A549 (cell line): Measurements from ENCODE around the gene TRAPPC2.

Source experiments
- CBX8 ChIP-seq: fragments of 200-600 bp; sonication (generic); IDR thresholded peaks from 2 replicates; pipeline ENCODE4 v1.6.1; 2016
- CHD4 ChIP-seq: fragments of 200-600 bp; sonication (generic); IDR thresholded peaks from 2 replicates; pipeline ENCODE4 v1.6.1; 2016; ENCODE audit warnings: antibody characterized with exemption, mild to moderate bottlenecking, borderline replicate concordance
- CTCF ChIP-seq: fragments of >200 bp; sonication (Bioruptor Twin); formaldehyde crosslinking; IDR thresholded peaks from 3 replicates; pipeline ENCODE4 v1.5.1; 2016
- EP300 ChIP-seq, 2 experiments: fragments of >200 bp; sonication (Bioruptor Twin); formaldehyde crosslinking; IDR thresholded peaks; 2 replicates in 1 of 2; 3 replicates in 1 of 2; pipeline ENCODE4 v1.6.1; 2016 to 2017
- ESRRA ChIP-seq: fragments of 150-350 bp; IDR thresholded peaks from 2 replicates; pipeline ENCODE4 v1.6.1; 2014; ENCODE audit warnings: mild to moderate bottlenecking, low read length, borderline replicate concordance
- HDAC2 ChIP-seq: fragments of 200-600 bp; sonication (generic); IDR thresholded peaks from 2 replicates; pipeline ENCODE4 v1.6.1; 2016
- JUN ChIP-seq, 2 experiments: fragments of >200 bp; sonication (Bioruptor Twin); formaldehyde crosslinking; IDR thresholded peaks; 2 replicates in 1 of 2; 3 replicates in 1 of 2; pipeline ENCODE4 v1.6.1; 2016 to 2017
- POLR2A ChIP-seq: IDR thresholded peaks from 2 replicates; pipeline ENCODE4 v1.6.1; 2012; ENCODE audit warnings: mild to moderate bottlenecking, low read length
- RAD21 ChIP-seq, 2 experiments: fragments of >200 bp in 1 of 2; sonication (Bioruptor Twin) in 1 of 2; formaldehyde crosslinking in 1 of 2; IDR thresholded peaks in 1 of 2; conservative IDR thresholded peaks in 1 of 2; 2 replicates in 1 of 2; 3 replicates in 1 of 2; pipeline ENCODE4 v1.6.1; 2012 to 2018; ENCODE audit warnings: inconsistent platforms in 1 of 2
- RNF2 ChIP-seq: fragments of 200-600 bp; sonication (generic); IDR thresholded peaks from 2 replicates; pipeline ENCODE4 v1.6.1; 2016; ENCODE audit warnings: low read depth, mild to moderate bottlenecking, antibody characterized with exemption, moderate library complexity, borderline replicate concordance
- TF ChIP-seq, protein P1 (sequence below): fragments of 200-600 bp; sonication (generic); IDR thresholded peaks from 2 replicates; pipeline ENCODE4 v1.6.1; 2016; ENCODE audit warnings: antibody characterized with exemption, mild to moderate bottlenecking, moderate library complexity
- TF ChIP-seq, protein P2 (sequence below): fragments of 250-450 bp; sonication (Bioruptor Pico); IDR thresholded peaks from 2 replicates; pipeline ENCODE4 v1.5.0; 2021; ENCODE audit warnings: mild to moderate bottlenecking, moderate library complexity, borderline replicate concordance

- no peak for TF ChIP-seq POLR2A
- TF ChIP-seq, protein P1, sequence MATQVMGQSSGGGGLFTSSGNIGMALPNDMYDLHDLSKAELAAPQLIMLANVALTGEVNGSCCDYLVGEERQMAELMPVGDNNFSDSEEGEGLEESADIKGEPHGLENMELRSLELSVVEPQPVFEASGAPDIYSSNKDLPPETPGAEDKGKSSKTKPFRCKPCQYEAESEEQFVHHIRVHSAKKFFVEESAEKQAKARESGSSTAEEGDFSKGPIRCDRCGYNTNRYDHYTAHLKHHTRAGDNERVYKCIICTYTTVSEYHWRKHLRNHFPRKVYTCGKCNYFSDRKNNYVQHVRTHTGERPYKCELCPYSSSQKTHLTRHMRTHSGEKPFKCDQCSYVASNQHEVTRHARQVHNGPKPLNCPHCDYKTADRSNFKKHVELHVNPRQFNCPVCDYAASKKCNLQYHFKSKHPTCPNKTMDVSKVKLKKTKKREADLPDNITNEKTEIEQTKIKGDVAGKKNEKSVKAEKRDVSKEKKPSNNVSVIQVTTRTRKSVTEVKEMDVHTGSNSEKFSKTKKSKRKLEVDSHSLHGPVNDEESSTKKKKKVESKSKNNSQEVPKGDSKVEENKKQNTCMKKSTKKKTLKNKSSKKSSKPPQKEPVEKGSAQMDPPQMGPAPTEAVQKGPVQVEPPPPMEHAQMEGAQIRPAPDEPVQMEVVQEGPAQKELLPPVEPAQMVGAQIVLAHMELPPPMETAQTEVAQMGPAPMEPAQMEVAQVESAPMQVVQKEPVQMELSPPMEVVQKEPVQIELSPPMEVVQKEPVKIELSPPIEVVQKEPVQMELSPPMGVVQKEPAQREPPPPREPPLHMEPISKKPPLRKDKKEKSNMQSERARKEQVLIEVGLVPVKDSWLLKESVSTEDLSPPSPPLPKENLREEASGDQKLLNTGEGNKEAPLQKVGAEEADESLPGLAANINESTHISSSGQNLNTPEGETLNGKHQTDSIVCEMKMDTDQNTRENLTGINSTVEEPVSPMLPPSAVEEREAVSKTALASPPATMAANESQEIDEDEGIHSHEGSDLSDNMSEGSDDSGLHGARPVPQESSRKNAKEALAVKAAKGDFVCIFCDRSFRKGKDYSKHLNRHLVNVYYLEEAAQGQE: no peak
- no peak for TF ChIP-seq CBX8
- TF ChIP-seq HDAC2: no peak
- no peak for TF ChIP-seq EP300 (IDR thresholded peaks at IDR 0.05)
- no peak for TF ChIP-seq CHD4
- no peak for TF ChIP-seq CTCF
- TF ChIP-seq, protein P2, sequence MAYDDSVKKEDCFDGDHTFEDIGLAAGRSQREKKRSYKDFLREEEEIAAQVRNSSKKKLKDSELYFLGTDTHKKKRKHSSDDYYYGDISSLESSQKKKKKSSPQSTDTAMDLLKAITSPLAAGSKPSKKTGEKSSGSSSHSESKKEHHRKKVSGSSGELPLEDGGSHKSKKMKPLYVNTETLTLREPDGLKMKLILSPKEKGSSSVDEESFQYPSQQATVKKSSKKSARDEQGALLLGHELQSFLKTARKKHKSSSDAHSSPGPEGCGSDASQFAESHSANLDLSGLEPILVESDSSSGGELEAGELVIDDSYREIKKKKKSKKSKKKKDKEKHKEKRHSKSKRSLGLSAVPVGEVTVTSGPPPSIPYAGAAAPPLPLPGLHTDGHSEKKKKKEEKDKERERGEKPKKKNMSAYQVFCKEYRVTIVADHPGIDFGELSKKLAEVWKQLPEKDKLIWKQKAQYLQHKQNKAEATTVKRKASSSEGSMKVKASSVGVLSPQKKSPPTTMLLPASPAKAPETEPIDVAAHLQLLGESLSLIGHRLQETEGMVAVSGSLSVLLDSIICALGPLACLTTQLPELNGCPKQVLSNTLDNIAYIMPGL (CRISPR knock-in tag): no peak
- no peak for TF ChIP-seq RAD21 (conservative IDR thresholded peaks at IDR 0.05 in 1 of 2, IDR thresholded peaks at IDR 0.05 in 1 of 2)
- no peak for TF ChIP-seq RNF2
- TF ChIP-seq ESRRA: no peak
- TF ChIP-seq JUN (IDR thresholded peaks at IDR 0.05): no peak
These were observed 31.3 kb downstream of the TRAPPC2 start for GRCh38 chrX:13703135-13703534.
